Measurements from ENCODE around the gene INPP4A. TPM values are rescaled to one million over a fixed set of nuclear protein-coding genes. Genes with fewer than 3 reads are reported as not detected.

Gene INPP4A
- total and polyA plus RNA-seq, 2 experiments from 2014 or later, result 7.9 to 13.1 TPM

- no peak overlapping the region for H3K27ac ChIP-seq
- no peaks in the 10 kb centered on the region for H4K20me1 ChIP-seq (ENCODE audit: insufficient read depth, poor library complexity, severe bottlenecking)
- H3K4me2 ChIP-seq, result no peak overlapping the region
- 96% methylated on average over 11 of the region's 11 CpGs for WGBS (ENCODE audit: low lambda C conversion rate, missing lambda C conversion rate)
- no peak overlapping the region for H3K4me3 ChIP-seq
- no peak for DNase-seq (ENCODE audit: low spot score)
- H3K4me1 ChIP-seq (ENCODE audit: insufficient read depth), result no peaks in the 10 kb centered on the region
- no peaks in the 10 kb centered on the region for H3K79me2 ChIP-seq
- no peaks in the 10 kb centered on the region for H3K9me3 ChIP-seq (ENCODE audit: low read depth)
- TF ChIP-seq EZH2 (IDR thresholded peaks at IDR 0.05; ENCODE audit: borderline replicate concordance) (no peak), EZH2phosphoT487 (IDR thresholded peaks at IDR 0.05; ENCODE audit: low read depth, severe bottlenecking, unreplicated experiment) (no peak), CTCF (IDR thresholded peaks at IDR 0.05; ENCODE audit: poor library complexity) (no peak)
- H3K27me3 ChIP-seq, result no peaks in the 10 kb centered on the region
- no peaks in the 10 kb centered on the region for H3K36me3 ChIP-seq (replicated peaks; ENCODE audit: insufficient read depth, low read depth)
- H3K9me2 ChIP-seq (replicated peaks; ENCODE audit: insufficient read depth), result no peaks in the 10 kb centered on the region
- no peak overlapping the region for H2AFZ ChIP-seq
Observed at GRCh38 chr2:98538280-98539041, 93.8 kb downstream of the INPP4A start.

- Histone ChIP-seq H3K4me3 (no peak overlapping the region), H3K9me2 (replicated peaks; ENCODE audit: insufficient read depth) (no peaks in the 10 kb centered on the region), H3K79me2 (no peaks in the 10 kb centered on the region), H3K4me2 (no peak overlapping the region), H3K4me1 (ENCODE audit: insufficient read depth) (no peaks in the 10 kb centered on the region), H3K9me3 (ENCODE audit: low read depth) (no peaks in the 10 kb centered on the region), H4K20me1 (ENCODE audit: insufficient read depth, poor library complexity, severe bottlenecking) (no peaks in the 10 kb centered on the region), H2AFZ (no peak overlapping the region), H3K27me3 (no peaks in the 10 kb centered on the region), H3K36me3 (replicated peaks; ENCODE audit: insufficient read depth, low read depth) (no peaks in the 10 kb centered on the region), H3K27ac (no peak overlapping the region)
- no peak for TF ChIP-seq EZH2 (IDR thresholded peaks at IDR 0.05; ENCODE audit: borderline replicate concordance)
- no peak for TF ChIP-seq EZH2phosphoT487 (IDR thresholded peaks at IDR 0.05; ENCODE audit: low read depth, severe bottlenecking, unreplicated experiment)
- TF ChIP-seq CTCF (IDR thresholded peaks at IDR 0.05; ENCODE audit: poor library complexity), result no peak
- no peak for DNase-seq (ENCODE audit: low spot score)
- over 99% methylated on average over 13 of the region's 13 CpGs for WGBS (ENCODE audit: low lambda C conversion rate, missing lambda C conversion rate)
Observed at GRCh38 chr2:98539056-98539735, 94.5 kb downstream of the INPP4A start.

GRCh38 chr2:98540536-98540935, 95.9 kb downstream of the INPP4A start:
- no peaks in the 10 kb centered on the region for H3K36me3 ChIP-seq (replicated peaks; ENCODE audit: insufficient read depth, low read depth)
- H4K20me1 ChIP-seq (ENCODE audit: insufficient read depth, poor library complexity, severe bottlenecking), result no peaks in the 10 kb centered on the region
- no peaks in the 10 kb centered on the region for H3K9me2 ChIP-seq (replicated peaks; ENCODE audit: insufficient read depth)
- no peak overlapping the region for H3K4me2 ChIP-seq
- WGBS (ENCODE audit: low lambda C conversion rate, missing lambda C conversion rate), result 91% methylated on average over 3 of the region's 3 CpGs
- no peak for DNase-seq (ENCODE audit: low spot score)
- no peaks in the 10 kb centered on the region for H3K9me3 ChIP-seq (ENCODE audit: low read depth)
- no peaks in the 10 kb centered on the region for H3K79me2 ChIP-seq
- H2AFZ ChIP-seq, result no peak overlapping the region
- no peak overlapping the region for H3K4me3 ChIP-seq
- TF ChIP-seq CTCF (IDR thresholded peaks at IDR 0.05; ENCODE audit: poor library complexity) (no peak), EZH2phosphoT487 (IDR thresholded peaks at IDR 0.05; ENCODE audit: low read depth, severe bottlenecking, unreplicated experiment) (no peak), EZH2 (IDR thresholded peaks at IDR 0.05; ENCODE audit: borderline replicate concordance) (no peak)
- no peaks in the 10 kb centered on the region for H3K27me3 ChIP-seq
- no peaks in the 10 kb centered on the region for H3K4me1 ChIP-seq (ENCODE audit: insufficient read depth)
- H3K27ac ChIP-seq, result no peak overlapping the region

Measured in hepatocyte (in vitro differentiated cells).